ENCODE results near the gene DRG2.

Gene DRG2

DNA sequence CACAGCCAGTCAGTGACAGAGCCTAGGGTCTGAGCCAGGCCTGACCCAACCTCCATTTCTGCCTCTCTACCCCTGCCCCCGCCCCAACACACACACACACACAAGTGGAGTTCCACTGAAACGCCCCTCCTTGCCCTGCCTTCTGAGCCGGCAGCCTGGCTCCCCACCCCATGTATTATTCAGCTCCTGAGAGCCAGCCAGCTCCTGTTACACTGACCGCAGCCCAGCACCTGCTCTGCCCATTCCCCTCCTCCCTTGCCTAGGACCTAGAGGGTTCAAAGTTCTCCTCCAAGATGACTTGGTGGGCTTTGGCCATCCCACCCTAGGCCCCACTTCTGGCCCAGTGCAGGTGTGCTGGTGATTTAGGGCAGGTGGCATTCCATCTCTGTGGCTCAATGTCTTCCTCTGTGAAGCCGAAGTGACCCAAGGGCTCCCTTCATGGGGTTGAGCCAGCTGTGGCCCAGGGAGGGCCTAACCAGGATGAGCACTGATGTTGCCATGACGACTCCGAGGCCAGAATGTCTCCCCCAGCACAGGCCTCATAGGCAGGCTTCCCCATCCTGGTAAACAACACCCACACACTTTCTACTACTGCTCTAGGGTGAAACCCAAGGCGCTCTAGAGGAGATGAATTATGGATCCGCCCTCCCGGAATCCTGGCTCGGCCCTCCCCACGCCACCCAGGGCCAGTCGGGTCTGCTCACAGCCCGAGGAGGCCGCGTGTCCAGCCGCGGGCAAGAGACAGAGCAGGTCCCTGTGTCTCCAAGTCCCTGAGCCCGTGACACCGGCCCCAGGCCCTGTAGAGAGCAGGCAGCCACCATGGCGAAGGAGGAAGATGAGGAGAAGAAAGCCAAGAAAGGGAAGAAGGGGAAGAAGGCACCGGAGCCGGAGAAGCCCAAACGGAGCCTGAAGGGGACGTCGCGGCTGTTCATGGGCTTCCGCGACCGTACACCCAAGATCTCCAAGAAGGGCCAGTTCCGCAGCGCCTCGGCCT lies 30.5 kb downstream of the DRG2 start:
- in situ Hi-C loops (cut with HindIII; ENCODE audit: low sequenced_read_pairs) = no loop called here
- DNase-seq (ENCODE audit: low read depth) = no peak
- TF ChIP-seq, protein P1, sequence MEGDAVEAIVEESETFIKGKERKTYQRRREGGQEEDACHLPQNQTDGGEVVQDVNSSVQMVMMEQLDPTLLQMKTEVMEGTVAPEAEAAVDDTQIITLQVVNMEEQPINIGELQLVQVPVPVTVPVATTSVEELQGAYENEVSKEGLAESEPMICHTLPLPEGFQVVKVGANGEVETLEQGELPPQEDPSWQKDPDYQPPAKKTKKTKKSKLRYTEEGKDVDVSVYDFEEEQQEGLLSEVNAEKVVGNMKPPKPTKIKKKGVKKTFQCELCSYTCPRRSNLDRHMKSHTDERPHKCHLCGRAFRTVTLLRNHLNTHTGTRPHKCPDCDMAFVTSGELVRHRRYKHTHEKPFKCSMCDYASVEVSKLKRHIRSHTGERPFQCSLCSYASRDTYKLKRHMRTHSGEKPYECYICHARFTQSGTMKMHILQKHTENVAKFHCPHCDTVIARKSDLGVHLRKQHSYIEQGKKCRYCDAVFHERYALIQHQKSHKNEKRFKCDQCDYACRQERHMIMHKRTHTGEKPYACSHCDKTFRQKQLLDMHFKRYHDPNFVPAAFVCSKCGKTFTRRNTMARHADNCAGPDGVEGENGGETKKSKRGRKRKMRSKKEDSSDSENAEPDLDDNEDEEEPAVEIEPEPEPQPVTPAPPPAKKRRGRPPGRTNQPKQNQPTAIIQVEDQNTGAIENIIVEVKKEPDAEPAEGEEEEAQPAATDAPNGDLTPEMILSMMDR (IDR thresholded peaks at IDR 0.05; ENCODE audit: low read depth, low read length, missing control alignments) = no peak
- H3K4me3 ChIP-seq (ENCODE audit: low read depth, low read length) = no peak overlapping the region

DNA sequence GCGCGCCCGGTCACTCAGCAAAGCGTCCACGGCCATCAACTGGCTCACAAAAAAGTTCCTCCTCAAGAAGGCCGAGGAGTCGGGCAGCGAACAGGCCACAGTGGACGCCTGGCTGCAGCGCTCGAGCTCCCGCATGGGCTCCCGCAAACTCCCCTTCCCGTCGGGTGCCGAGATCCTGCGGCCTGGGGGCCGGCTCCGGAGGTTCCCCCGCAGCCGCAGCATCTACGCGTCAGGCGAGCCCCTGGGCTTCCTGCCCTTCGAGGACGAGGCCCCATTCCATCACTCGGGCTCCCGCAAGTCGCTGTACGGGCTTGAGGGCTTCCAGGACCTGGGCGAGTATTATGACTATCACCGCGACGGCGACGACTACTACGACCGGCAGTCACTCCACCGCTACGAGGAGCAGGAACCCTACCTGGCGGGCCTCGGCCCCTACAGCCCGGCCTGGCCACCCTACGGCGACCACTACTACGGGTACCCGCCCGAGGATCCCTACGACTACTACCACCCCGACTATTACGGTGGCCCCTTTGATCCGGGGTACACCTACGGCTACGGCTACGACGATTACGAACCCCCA lies 31.5 kb downstream of the DRG2 start:
- H3K4me3 ChIP-seq (ENCODE audit: low read depth, low read length) = no peak overlapping the region
- TF ChIP-seq, protein P1 (IDR thresholded peaks at IDR 0.05; ENCODE audit: low read depth, low read length, missing control alignments) = no peak
- in situ Hi-C loops (cut with HindIII; ENCODE audit: low sequenced_read_pairs) = no loop called here
- no peak for DNase-seq (ENCODE audit: low read depth)

DNA sequence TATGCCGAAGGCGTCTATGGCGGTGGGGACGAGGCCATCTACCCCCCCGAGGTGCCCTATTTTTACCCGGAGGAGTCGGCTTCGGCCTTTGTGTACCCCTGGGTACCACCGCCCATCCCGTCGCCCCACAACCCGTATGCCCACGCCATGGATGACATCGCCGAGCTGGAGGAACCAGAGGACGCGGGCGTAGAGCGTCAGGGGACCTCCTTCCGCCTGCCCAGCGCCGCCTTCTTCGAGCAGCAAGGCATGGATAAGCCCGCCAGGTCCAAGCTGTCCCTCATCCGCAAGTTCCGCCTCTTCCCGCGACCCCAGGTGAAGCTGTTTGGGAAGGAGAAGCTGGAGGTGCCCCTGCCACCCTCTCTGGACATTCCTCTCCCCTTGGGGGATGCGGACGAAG lies 32.2 kb downstream of the DRG2 start:
- in situ Hi-C loops (cut with HindIII; ENCODE audit: low sequenced_read_pairs) = no loop called here
- H3K4me3 ChIP-seq (ENCODE audit: low read depth, low read length) = no peak overlapping the region
- TF ChIP-seq, protein P1 (IDR thresholded peaks at IDR 0.05; ENCODE audit: low read depth, low read length, missing control alignments) = no peak
- no peak for DNase-seq (ENCODE audit: low read depth)

DNA sequence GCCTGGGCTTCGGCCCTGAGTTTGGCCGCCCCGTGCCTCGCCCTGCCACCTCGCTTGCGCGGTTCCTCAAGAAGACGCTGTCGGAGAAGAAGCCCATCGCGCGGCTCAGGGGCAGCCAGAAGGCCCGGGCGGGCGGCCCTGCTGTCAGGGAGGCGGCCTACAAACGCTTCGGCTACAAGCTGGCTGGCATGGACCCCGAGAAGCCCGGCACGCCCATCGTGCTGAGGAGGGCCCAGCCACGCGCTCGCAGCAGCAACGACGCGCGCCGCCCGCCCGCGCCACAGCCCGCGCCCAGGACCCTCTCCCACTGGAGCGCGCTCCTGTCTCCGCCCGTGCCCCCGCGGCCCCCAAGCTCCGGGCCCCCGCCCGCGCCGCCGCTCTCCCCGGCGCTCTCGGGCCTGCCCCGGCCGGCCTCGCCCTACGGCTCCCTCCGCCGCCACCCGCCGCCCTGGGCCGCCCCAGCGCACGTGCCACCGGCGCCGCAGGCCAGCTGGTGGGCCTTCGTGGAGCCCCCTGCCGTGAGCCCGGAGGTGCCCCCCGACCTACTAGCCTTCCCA lies 32.8 kb downstream of the DRG2 start:
- in situ Hi-C loops (cut with HindIII; ENCODE audit: low sequenced_read_pairs) = no loop called here
- DNase-seq (ENCODE audit: low read depth) = no peak
- H3K4me3 ChIP-seq (ENCODE audit: low read depth, low read length) = no peak overlapping the region
- TF ChIP-seq, protein P1 (IDR thresholded peaks at IDR 0.05; ENCODE audit: low read depth, low read length, missing control alignments) = no peak

DNA sequence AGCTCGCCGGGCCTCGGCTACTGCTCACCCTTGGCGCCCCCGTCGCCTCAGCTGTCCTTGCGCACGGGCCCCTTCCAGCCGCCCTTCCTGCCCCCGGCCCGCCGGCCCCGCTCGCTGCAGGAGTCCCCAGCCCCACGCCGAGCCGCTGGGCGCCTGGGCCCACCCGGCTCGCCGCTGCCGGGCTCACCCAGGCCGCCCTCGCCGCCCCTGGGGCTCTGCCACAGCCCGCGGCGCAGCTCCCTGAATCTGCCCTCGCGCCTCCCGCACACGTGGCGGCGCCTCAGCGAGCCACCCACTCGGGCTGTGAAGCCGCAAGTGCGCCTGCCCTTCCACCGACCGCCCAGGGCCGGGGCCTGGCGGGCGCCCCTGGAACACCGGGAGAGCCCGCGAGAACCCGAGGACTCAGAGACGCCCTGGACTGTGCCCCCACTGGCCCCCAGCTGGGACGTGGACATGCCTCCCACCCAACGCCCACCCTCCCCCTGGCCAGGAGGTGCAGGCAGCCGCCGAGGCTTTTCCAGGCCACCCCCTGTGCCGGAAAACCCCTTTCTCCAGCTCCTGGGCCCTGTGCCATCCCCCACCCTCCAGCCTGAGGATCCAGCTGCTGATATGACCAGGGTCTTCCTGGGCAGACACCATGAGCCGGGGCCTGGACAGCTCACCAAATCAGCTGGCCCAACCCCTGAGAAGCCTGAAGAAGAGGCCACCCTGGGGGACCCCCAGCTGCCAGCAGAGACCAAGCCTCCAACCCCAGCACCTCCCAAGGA lies 33.6 kb downstream of the DRG2 start:
- in situ Hi-C loops (cut with HindIII; ENCODE audit: low sequenced_read_pairs) = no loop called here
- H3K4me3 ChIP-seq (ENCODE audit: low read depth, low read length) = no peak overlapping the region
- TF ChIP-seq, protein P1 (IDR thresholded peaks at IDR 0.05; ENCODE audit: low read depth, low read length, missing control alignments) = no peak
- no peak for DNase-seq (ENCODE audit: low read depth)
